ENCODE data around the gene IDH1. TPM values are rescaled to one million over a fixed set of nuclear protein-coding genes. Genes with fewer than 3 reads are reported as not detected.
A peak's percentile ranks its signal among the peaks of the same experiment; 100 is the strongest.
"Not testable (repeated sequence)": the region's sequence is repeated elsewhere in the genome, so short reads cannot be mapped to it uniquely, and the experiment has no call there.

Gene IDH1
- total and polyA plus RNA-seq, 7 experiments from 2014 or later: 1.8 to 26.4 (median 16.0) TPM

DNA sequence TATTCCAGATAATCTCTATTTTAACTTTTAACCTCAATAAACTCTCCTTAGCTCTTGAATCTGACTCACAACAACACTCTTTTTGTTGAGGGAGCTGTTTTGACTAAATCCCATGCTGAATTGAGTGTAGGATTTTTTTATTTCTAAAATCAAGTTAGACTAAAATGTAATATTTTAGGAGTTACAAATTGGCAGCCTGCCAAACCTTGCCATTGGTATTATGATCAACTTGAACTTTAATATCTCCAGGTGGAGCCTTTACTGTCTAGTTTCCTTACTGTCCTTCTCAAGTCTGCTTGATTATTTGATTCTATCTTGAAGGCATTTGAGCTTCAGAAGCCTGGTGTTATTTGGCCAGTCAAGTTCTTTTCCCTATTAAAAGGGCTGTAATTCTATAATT lies 19.9 kb upstream of the IDH1 start:
- no peak for DNase-seq
- no peak for ATAC-seq
- H3K27me3 ChIP-seq (ENCODE audit: control insufficient read depth in 2 of 2, insufficient read depth in 2 of 2, low read length in 2 of 2): no peaks in the 10 kb centered on the region
- Mint-ChIP-seq H3K27me3 (no peaks in the 10 kb centered on the region), H3K4me1 (peaks cover 9 to 51% (median 27%) of the 10 kb centered on the region in 7 donors), H3K36me3 (peaks cover 11 to 76% (median 71%) of the 10 kb centered on the region in 5 donors), H3K27ac (peak overlapping the region in 2 of 9 donors; percentile 28 to 46), H3K9me3 (peaks cover 0 to 2% (median 0%) of the 10 kb centered on the region in 11 donors), H3K4me3 (no peak overlapping the region)
- ChIA-PET CTCF (interaction anchor here (0.9 to 1.1 kb wide), 2 partner anchors 9 to 22 kb away, joined by 3 read pairs; no protein-coding TSS in a partner anchor), POLR2A (interaction anchor here (1.1 kb wide), 1 partner anchor 9 kb away, joined by 3 read pairs; the partner anchor contains the start of gene PIKFYVE)
- H3K27ac ChIP-seq (ENCODE audit: low read depth, low read length): no peak overlapping the region
- no peaks in the 10 kb centered on the region for H3K4me1 ChIP-seq (ENCODE audit: control insufficient read depth in 2 of 2, insufficient read depth in 2 of 2, low read length in 2 of 2)
- peaks cover 10 to 76% (median 20%) of the 10 kb centered on the region in 3 experiments for H3K36me3 ChIP-seq (ENCODE audit: control insufficient read depth in 2 of 3, insufficient read depth in 3 of 3, low read length in 3 of 3)
- H3K9me3 ChIP-seq (ENCODE audit: control insufficient read depth in 2 of 3, low read length in 3 of 3): no peaks in the 10 kb centered on the region
- intact Hi-C loops (cut with micrococcal nuclease): no loop called here
- H3K4me3 ChIP-seq (ENCODE audit: low read length): no peak overlapping the region

DNA sequence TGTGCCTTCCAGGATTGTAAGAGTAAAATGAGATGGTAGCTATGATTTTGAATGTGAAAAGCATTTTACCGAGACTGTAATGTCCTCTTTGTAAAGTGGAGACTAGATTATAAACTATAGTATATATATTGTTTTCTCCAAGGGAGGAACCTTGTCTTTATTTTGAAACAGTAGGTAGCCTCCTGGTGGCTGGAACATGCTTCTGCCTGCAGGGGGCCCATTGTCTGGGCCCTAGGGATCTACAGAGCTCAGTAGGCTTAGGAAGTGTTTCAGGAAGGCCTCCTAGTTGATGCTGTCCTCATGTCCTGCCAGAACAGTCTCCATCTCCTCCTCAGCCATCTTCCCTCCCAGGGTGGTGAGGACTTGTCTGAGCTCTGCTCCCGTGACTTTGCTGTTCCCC lies 14.2 kb upstream of the IDH1 start:
- no peak for DNase-seq
- H3K4me1 Mint-ChIP-seq: peaks cover 15 to 70% (median 55%) of the 10 kb centered on the region in 7 donors
- ChIA-PET CTCF (interaction anchor here (0.7 to 1.3 kb wide), 2 partner anchors 11 to 93 kb away, joined by 3 to 4 read pairs; no protein-coding TSS in a partner anchor), POLR2A (interaction anchor here (0.8 kb wide), 1 partner anchor 30 kb away, joined by 5 read pairs; no protein-coding TSS in a partner anchor)
- H3K4me3 Mint-ChIP-seq: peak overlapping the region in 1 of 10 donors; percentile 23
- H3K9me3 Mint-ChIP-seq: no peaks in the 10 kb centered on the region
- no peak for ATAC-seq
- Histone ChIP-seq H3K36me3 (ENCODE audit: control insufficient read depth in 2 of 3, insufficient read depth in 3 of 3, low read length in 3 of 3) (peaks cover 0 to 28% (median 3%) of the 10 kb centered on the region in 3 experiments), H3K4me1 (ENCODE audit: control insufficient read depth in 2 of 2, insufficient read depth in 2 of 2, low read length in 2 of 2) (peaks cover 12 to 16% of the 10 kb centered on the region in 2 donors), H3K9me3 (ENCODE audit: control insufficient read depth in 2 of 3, low read length in 3 of 3) (no peaks in the 10 kb centered on the region), H3K4me3 (ENCODE audit: low read length) (no peak overlapping the region), H3K27me3 (ENCODE audit: control insufficient read depth in 2 of 2, insufficient read depth in 2 of 2, low read length in 2 of 2) (no peaks in the 10 kb centered on the region), H3K27ac (ENCODE audit: low read depth, low read length) (no peak overlapping the region)
- no peaks in the 10 kb centered on the region for H3K27me3 Mint-ChIP-seq
- intact Hi-C loops (cut with micrococcal nuclease): loop anchor here (5.0 to 10.0 kb wide), 7 partner anchors 92 to 1994 kb away; partner anchors contain the start of genes CCNYL1 (in 2 of the 2), FASTKD2 (in 2 of the 2), MDH1B (in 2 of the 2) and FZD5 (in 1 of the 2)
- H3K36me3 Mint-ChIP-seq: peaks cover 3 to 26% (median 18%) of the 10 kb centered on the region in 5 donors
- peak overlapping the region in 4 of 9 donors; percentile 21 to 90 (median 59) for H3K27ac Mint-ChIP-seq

DNA sequence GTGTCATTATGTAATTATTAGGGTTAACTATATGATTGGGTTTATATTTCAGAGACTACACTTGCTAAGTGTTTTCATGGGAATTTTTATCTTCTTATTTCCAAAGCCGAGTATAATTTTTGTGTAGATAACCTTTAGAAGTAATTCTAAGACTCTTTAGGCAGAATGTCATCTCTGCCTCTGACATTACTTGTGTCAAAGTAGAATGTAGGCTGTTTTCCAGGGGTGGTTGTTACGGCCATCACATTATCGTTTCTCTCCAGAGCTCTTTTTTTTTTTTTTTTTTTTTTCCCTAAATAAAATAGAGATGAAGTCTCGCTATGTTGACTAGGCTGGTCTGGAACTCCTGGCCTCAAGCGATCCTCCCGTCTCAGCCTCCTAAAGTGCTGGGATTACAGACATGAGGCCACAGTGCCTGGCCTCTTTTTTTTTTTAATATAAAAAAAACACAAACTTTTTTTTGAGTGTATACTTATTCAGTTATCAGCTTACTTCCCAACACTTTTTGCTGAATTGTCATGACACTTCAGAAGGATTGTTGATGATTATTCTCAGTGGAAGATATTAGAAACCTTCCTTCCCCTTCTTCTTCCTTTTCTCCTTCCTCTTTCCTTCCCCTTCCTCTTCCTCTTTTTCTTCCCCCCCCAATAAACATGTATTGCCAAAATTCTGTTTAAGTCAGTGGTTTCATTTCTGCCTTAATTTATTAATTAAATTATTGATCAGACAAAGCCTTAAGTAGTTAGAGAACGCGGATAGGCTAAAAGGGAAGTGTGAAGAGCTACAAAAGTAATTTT lies 13.5 kb upstream of the IDH1 start:
- Histone ChIP-seq H3K27ac (ENCODE audit: low read depth, low read length) (no peak overlapping the region), H3K9me3 (ENCODE audit: control insufficient read depth in 2 of 3, low read length in 3 of 3) (no peaks in the 10 kb centered on the region), H3K4me1 (ENCODE audit: control insufficient read depth in 2 of 2, insufficient read depth in 2 of 2, low read length in 2 of 2) (peaks cover 12 to 16% of the 10 kb centered on the region in 2 donors), H3K4me3 (ENCODE audit: low read length) (no peak overlapping the region), H3K27me3 (ENCODE audit: control insufficient read depth in 2 of 2, insufficient read depth in 2 of 2, low read length in 2 of 2) (no peaks in the 10 kb centered on the region), H3K36me3 (ENCODE audit: control insufficient read depth in 2 of 3, insufficient read depth in 3 of 3, low read length in 3 of 3) (peaks cover 0 to 21% (median 3%) of the 10 kb centered on the region in 3 experiments)
- peaks cover 9 to 67% (median 53%) of the 10 kb centered on the region in 7 donors for H3K4me1 Mint-ChIP-seq
- peak overlapping the region in 5 of 9 donors; percentile 67 to 90 (median 87) for H3K27ac Mint-ChIP-seq
- intact Hi-C loops (cut with micrococcal nuclease): loop anchor here (5.0 to 10.0 kb wide), 7 partner anchors 91 to 1994 kb away; partner anchors contain the start of genes CCNYL1 (in 2 of the 2), FASTKD2 (in 2 of the 2), MDH1B (in 2 of the 2) and FZD5 (in 1 of the 2)
- CTCF ChIA-PET: interaction anchor here (0.7 to 1.3 kb wide), 2 partner anchors 10 to 93 kb away, joined by 3 to 4 read pairs; no protein-coding TSS in a partner anchor
- H3K27me3 Mint-ChIP-seq: no peaks in the 10 kb centered on the region
- ATAC-seq: no peak
- no peak for DNase-seq
- H3K36me3 Mint-ChIP-seq: peaks cover 0 to 18% (median 11%) of the 10 kb centered on the region in 5 donors
- POLR2A ChIA-PET: interaction anchor here (0.8 to 1.5 kb wide), 2 partner anchors 14 to 31 kb away, joined by 5 read pairs; no protein-coding TSS in a partner anchor
- H3K4me3 Mint-ChIP-seq: peak overlapping the region in 9 of 10 donors; percentile 90 to 99 (median 95)
- H3K9me3 Mint-ChIP-seq: no peaks in the 10 kb centered on the region

DNA sequence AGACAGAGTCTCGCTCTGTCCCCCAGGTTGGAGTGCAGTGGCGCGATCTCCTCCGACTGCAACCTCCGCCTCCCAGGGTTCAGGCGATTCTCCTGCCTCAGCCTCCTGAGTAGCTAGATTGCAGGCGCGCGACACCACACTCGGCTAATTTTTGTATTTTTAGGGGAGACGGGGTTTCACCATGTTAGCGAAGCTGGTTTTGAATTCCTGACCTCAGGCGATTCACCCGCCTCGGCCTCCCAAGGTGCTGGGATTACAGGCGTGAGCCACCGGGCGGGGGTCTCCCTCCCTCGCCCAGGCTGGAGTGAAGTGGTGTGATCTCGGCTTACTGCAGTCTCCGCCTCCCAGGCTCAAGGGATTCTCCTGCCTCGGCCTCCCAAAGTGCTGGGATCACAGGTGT lies 12.7 kb upstream of the IDH1 start:
- DNase-seq: not testable (repeated sequence)

DNA sequence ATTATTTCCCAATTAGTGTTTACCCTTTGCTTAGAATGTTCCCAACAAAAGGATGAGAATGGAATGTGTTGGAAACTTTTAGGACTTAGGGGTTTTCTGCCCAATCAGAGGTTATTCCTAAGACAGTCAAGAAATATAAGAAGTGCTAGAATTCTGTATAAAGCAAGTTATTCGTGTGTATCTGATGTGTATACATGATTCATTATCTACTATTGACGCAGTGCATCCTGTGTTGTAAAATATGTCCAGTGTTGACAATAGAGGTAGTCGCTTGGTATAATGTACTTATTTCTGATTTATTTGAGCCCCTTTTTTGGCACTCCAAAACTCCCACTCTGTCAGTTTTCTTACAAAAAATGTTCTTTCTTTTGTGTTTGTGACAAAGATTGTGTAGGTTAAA lies 12.1 kb upstream of the IDH1 start:
- no peaks in the 10 kb centered on the region for H3K9me3 ChIP-seq (ENCODE audit: control insufficient read depth in 2 of 3, low read length in 3 of 3)
- CTCF ChIA-PET: interaction anchor here (1.3 kb wide), 1 partner anchor 12 kb away, joined by 6 read pairs; the partner anchor contains the start of gene IDH1
- POLR2A ChIA-PET: interaction anchor here (0.6 to 2.9 kb wide), 3 partner anchors 12 to 760 kb away, joined by 4 to 32 read pairs (median 5); partner anchors contain the start of gene IDH1
- Mint-ChIP-seq H3K4me3 (peak overlapping the region; percentile 90 to 99 (median 96)), H3K27me3 (peaks cover 0 to 5% (median 0%) of the 10 kb centered on the region in 5 donors), H3K27ac (peak overlapping the region; percentile 87 to 98 (median 94)), H3K36me3 (peaks cover 0 to 11% (median 7%) of the 10 kb centered on the region in 5 donors), H3K4me1 (peaks cover 9 to 67% (median 53%) of the 10 kb centered on the region in 7 donors), H3K9me3 (peaks cover 0 to 2% (median 0%) of the 10 kb centered on the region in 11 donors)
- no peak for ATAC-seq
- peak overlapping the region; percentile 97 for H3K4me3 ChIP-seq (ENCODE audit: low read length)
- H3K27me3 ChIP-seq (ENCODE audit: control insufficient read depth in 2 of 2, insufficient read depth in 2 of 2, low read length in 2 of 2): no peaks in the 10 kb centered on the region
- peak in 1 of 9 donors; percentile 16 for DNase-seq
- peak overlapping the region; percentile 83 for H3K27ac ChIP-seq (ENCODE audit: low read depth, low read length)
- intact Hi-C loops (cut with micrococcal nuclease): loop anchor here (1.0 to 10.0 kb wide), 15 partner anchors 12 to 1992 kb away; partner anchors contain the start of genes CCNYL1 (in 2 of the 2), CREB1 (in 2 of the 2), FASTKD2 (in 2 of the 2) and KANSL1L (in 2 of the 2)
- peaks cover 12 to 16% of the 10 kb centered on the region in 2 donors for H3K4me1 ChIP-seq (ENCODE audit: control insufficient read depth in 2 of 2, insufficient read depth in 2 of 2, low read length in 2 of 2)
- H3K36me3 ChIP-seq (ENCODE audit: control insufficient read depth in 2 of 3, insufficient read depth in 3 of 3, low read length in 3 of 3): peaks cover 0 to 10% (median 0%) of the 10 kb centered on the region in 3 experiments

More for the DNA sequence above, 12.7 kb upstream of the IDH1 start:
- Histone ChIP-seq H3K27ac (ENCODE audit: low read depth, low read length) (peak overlapping the region; percentile 30), H3K4me1 (ENCODE audit: control insufficient read depth in 2 of 2, insufficient read depth in 2 of 2, low read length in 2 of 2) (peaks cover 12 to 16% of the 10 kb centered on the region in 2 donors), H3K36me3 (ENCODE audit: control insufficient read depth in 2 of 3, insufficient read depth in 3 of 3, low read length in 3 of 3) (peaks cover 0 to 14% (median 2%) of the 10 kb centered on the region in 3 experiments), H3K4me3 (ENCODE audit: low read length) (peak overlapping the region; percentile 97)
- H3K9me3 ChIP-seq (ENCODE audit: control insufficient read depth in 2 of 3, low read length in 3 of 3); H3K9me3 Mint-ChIP-seq; H3K27me3 Mint-ChIP-seq; ATAC-seq; CTCF ChIA-PET; H3K27me3 ChIP-seq (ENCODE audit: control insufficient read depth in 2 of 2, insufficient read depth in 2 of 2, low read length in 2 of 2): not testable (repeated sequence)
- intact Hi-C loops (cut with micrococcal nuclease): loop anchor here (2.0 to 10.0 kb wide), 9 partner anchors 90 to 1993 kb away; partner anchors contain the start of genes CCNYL1 (in 2 of the 2), FASTKD2 (in 2 of the 2), KANSL1L (in 2 of the 2) and MDH1B (in 2 of the 2)
- peak overlapping the region in 8 of 9 donors; percentile 53 to 95 (median 87) for H3K27ac Mint-ChIP-seq
- H3K4me3 Mint-ChIP-seq: peak overlapping the region; percentile 90 to 99 (median 96)
- H3K36me3 Mint-ChIP-seq: peaks cover 0 to 14% (median 11%) of the 10 kb centered on the region in 5 donors
- POLR2A ChIA-PET: interaction anchor here (1.5 kb wide), 1 partner anchor 13 kb away, joined by 5 read pairs; no protein-coding TSS in a partner anchor
- peaks cover 9 to 67% (median 53%) of the 10 kb centered on the region in 7 donors for H3K4me1 Mint-ChIP-seq
